ENCODE data around the gene CBARP.

CBARP gene

DNA sequence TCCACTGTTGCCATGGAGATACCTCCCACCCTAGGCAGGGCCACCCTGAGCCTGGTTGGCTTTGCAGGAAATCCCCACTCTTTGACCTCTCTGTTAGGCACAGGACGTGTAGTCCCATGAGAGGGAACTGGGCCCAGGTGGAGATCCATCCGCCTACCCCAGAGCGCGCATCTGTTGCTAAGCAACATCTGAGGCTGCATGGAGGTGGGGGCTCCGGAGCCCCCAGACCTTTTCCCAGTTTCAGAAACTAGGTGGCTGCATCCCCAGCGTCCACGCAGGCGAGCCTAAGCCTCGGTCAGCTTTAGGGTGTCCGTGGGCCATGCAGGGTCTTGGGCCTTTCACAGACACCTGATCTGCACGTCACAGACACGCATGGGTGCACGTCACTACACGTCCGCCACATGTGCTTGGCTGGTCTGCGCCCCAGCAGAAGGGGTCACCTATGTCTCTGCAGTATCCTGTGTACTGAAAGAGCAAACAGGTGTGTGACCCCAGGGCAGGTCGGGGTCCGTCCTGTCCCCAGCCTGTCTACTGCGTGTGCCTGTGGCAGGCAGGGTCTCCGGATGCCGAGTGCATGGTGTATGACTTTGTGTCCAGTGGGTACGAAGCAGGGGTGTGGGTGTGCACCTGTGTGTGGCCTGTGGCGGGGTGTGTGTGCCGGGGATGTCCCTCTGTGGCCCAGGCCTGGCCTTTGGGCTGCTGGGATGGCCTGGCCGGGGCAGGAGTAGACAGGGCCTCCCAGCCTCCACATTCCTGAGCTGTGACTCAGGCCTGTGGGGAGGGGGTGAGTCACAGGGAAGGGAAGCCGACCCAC lies 27.2 kb upstream of the CBARP start:
- no peak for DNase-seq

- DNase-seq, result no peak
Observed at GRCh38 chr19:1263188-1263587, 25.4 kb upstream of the CBARP start.

- no peak for DNase-seq
Observed at GRCh38 chr19:1262623-1263123, 24.9 kb upstream of the CBARP start.

DNA sequence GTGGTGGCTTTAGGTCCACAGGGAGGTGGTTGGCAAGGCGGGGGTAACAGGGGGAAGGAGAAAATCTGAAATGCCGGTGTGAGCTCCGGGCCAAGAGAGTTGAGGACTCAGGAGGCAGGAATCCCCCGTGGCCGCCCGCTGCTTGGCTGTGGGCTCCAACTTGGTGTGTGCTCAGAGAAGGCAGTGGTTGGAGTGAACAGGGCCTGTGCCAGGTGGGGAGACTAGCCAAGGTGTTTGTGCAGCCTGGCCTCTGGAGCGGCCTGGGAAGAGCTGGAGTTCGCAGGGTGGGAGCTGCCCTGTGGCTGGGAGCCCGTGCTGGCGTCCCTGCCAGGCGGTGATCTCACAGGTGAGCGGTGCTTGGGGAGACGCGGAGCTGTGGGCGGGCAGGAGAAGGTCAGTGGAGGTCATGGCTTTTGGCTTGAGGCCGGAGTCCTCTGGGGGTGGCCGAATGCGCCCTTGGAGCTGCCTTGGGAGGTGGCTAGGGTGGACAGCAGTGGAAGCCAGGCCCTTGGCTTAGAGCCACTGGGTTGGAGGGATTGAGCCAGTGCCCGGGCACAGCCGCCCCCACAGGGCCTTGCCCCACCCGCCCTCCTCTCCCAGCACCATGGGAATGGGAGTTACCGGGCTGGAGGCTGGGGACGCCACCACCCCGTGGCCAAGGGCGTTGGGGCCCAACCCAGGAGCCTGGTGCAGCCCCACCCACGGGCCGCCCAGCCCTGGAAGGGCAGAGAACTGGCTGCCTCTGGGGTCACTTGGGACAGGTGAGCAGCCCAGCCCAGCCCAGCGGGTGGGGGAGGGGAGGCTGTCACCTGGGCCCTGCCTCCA lies 24.2 kb upstream of the CBARP start:
- no peak for DNase-seq

- DNase-seq, result no peak
Observed at GRCh38 chr19:1261538-1261797, 23.7 kb upstream of the CBARP start.

- DNase-seq, result peak; percentile 96
Observed at GRCh38 chr19:1260749-1261537, 23.1 kb upstream of the CBARP start.

- DNase-seq, result no peak
Observed at GRCh38 chr19:1259876-1260748, 22.3 kb upstream of the CBARP start.

- DNase-seq, result no peak
Observed at GRCh38 chr19:1259206-1259875, 21.5 kb upstream of the CBARP start.

- no peak for DNase-seq
Observed at GRCh38 chr19:1258707-1259205, 21.0 kb upstream of the CBARP start.

GRCh38 chr19:1258163-1258492 lies 20.3 kb upstream of the CBARP start:
- no peak for DNase-seq

- no peak for DNase-seq
Observed at GRCh38 chr19:1257475-1258162, 19.8 kb upstream of the CBARP start.

DNA sequence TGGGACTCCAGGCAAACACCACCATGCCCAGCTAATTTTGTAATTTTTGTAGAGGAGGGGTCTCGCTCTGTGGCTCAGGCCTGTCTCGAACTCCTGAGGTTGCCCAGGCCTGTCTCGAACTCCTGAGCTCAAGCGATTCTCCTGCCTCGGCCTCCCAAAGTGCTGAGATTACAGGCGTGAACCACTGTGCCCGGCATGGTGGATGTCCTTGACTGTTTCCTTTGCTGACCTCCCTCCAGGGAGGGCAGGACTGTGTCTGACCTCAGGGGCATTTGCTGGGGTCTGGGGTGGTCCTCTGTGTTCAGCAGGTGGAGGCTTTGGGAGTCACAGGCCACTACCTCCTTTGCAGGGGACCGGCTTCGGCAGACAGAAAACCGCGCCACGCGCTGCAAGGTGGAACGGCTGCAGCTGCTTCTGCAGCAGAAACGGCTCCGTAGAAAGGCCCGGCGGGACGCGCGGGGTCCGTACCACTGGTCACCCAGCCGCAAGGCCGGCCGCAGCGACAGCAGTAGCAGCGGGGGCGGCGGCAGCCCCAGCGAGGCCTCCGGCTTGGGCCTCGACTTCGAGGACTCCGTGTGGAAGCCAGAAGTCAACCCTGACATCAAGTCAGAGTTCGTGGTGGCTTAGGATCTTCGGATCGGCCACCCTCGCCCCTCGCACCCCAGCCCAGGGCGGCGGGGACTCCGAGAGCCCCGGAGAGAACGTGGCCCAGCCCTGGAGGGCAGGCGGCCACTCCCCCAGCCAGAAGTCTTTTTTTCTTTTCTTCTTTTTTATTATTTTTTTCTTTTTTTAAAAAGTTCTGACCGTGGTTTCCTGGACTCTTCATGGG lies 19.1 kb upstream of the CBARP start:
- DNase-seq, result no peak

- DNase-seq, result no peak
Observed at GRCh38 chr19:1255186-1256161, 17.7 kb upstream of the CBARP start.

GRCh38 chr19:1254530-1255185 lies 16.9 kb upstream of the CBARP start:
- no peak for DNase-seq

GRCh38 chr19:1254081-1254527 lies 16.3 kb upstream of the CBARP start:
- DNase-seq, result no peak

- DNase-seq, result no peak
Observed at GRCh38 chr19:1253514-1254080, 15.8 kb upstream of the CBARP start.

GRCh38 chr19:1252821-1253513 lies 15.2 kb upstream of the CBARP start:
- no peak for DNase-seq
